Type B pancreatic cell (in vitro differentiated cells): ENCODE data around the gene HOXC6. TPM values are rescaled to one million over a fixed set of nuclear protein-coding genes. Genes with fewer than 3 reads are reported as not detected.

Experiments
- DNase-seq: peaks from one replicate; pipeline ENCODE4 v3.0.0; 2021; ENCODE audit warnings: mixed read lengths; ENCODE audit not compliant: unreplicated experiment; ENCODE audit errors: extremely low spot score
- H3K27ac Mint-ChIP-seq: 2 replicates; pipeline ENCODE4 v1.8.0; 2021; ENCODE audit warnings: mild to moderate bottlenecking, mixed read lengths
- H3K27me3 Mint-ChIP-seq: 2 replicates; pipeline ENCODE4 v1.8.0; 2021; ENCODE audit warnings: mixed read lengths
- H3K36me3 Mint-ChIP-seq: 2 replicates; pipeline ENCODE4 v1.8.0; 2021; ENCODE audit warnings: mixed read lengths
- H3K4me1 Mint-ChIP-seq: one replicate; pipeline ENCODE4 v1.8.0; 2021; ENCODE audit warnings: mixed read lengths; ENCODE audit not compliant: unreplicated experiment
- H3K4me3 Mint-ChIP-seq: 2 replicates; pipeline ENCODE4 v1.8.0; 2021; ENCODE audit warnings: mild to moderate bottlenecking, mixed read lengths
- H3K9me3 Mint-ChIP-seq: 2 replicates; pipeline ENCODE4 v1.8.0; 2021; ENCODE audit warnings: mixed read lengths
- CTCF ChIP-seq: fragments of 200-600 bp; sonication (generic); conservative IDR thresholded peaks from 2 replicates; pipeline ENCODE4 v1.5.0; 2021; ENCODE audit warnings: antibody characterized with exemption, mild to moderate bottlenecking
- total RNA-seq: library from RNA; stranded (reverse); gene quantifications from 2 replicates; pipeline ENCODE4 v1.2.1, GENCODE V29; 2021; ENCODE audit warnings: low replicate concordance

The HOXC6 gene
- total RNA-seq, 1 donor from 2014 or later: 23.0 TPM

GRCh38 chr12:53984901-53985691 is 43.1 kb upstream of the HOXC6 start, which contains the start of gene HOXC10:
Gene HOXC10, plus strand, starts transcription at chr12:53985146. Its CDS starts 114 bp downstream, at chr12:53985260.
- H3K9me3 Mint-ChIP-seq: no peaks in the 10 kb centered on the region
- no peaks in the 10 kb centered on the region for H3K36me3 Mint-ChIP-seq
- H3K4me1 Mint-ChIP-seq: peaks cover 14% of the 10 kb centered on the region
- TF ChIP-seq CTCF: peak; percentile 79
- peaks cover 98% of the 10 kb centered on the region for H3K27me3 Mint-ChIP-seq
- peak within 1 kb of the TSS; percentile 81 for H3K4me3 Mint-ChIP-seq
- DNase-seq: peak; percentile 91
- peak within 1 kb of the TSS; percentile 55 for H3K27ac Mint-ChIP-seq

GRCh38 chr12:53985692-53985993 is 42.6 kb upstream of the HOXC6 start:
- no peak overlapping the region for H3K27ac Mint-ChIP-seq
- TF ChIP-seq CTCF: no peak
- no peak for DNase-seq
- H3K4me3 Mint-ChIP-seq: peak overlapping the region; percentile 81
- peaks cover 98% of the 10 kb centered on the region for H3K27me3 Mint-ChIP-seq
- H3K9me3 Mint-ChIP-seq: no peaks in the 10 kb centered on the region
- peaks cover 14% of the 10 kb centered on the region for H3K4me1 Mint-ChIP-seq
- H3K36me3 Mint-ChIP-seq: no peaks in the 10 kb centered on the region

GRCh38 chr12:53985994-53986685 is 42.1 kb upstream of the HOXC6 start:
- Mint-ChIP-seq H3K36me3 (no peaks in the 10 kb centered on the region), H3K27me3 (peaks cover 98% of the 10 kb centered on the region), H3K4me1 (peaks cover 14% of the 10 kb centered on the region), H3K4me3 (peak overlapping the region; percentile 65), H3K27ac (no peak overlapping the region), H3K9me3 (no peaks in the 10 kb centered on the region)
- TF ChIP-seq CTCF: no peak
- no peak for DNase-seq

GRCh38 chr12:53986686-53987483 is 41.4 kb upstream of the HOXC6 start:
- Mint-ChIP-seq H3K36me3 (no peaks in the 10 kb centered on the region), H3K4me3 (no peak overlapping the region), H3K9me3 (no peaks in the 10 kb centered on the region), H3K4me1 (peaks cover 14% of the 10 kb centered on the region), H3K27me3 (peaks cover 98% of the 10 kb centered on the region), H3K27ac (no peak overlapping the region)
- no peak for TF ChIP-seq CTCF
- no peak for DNase-seq

- no peak overlapping the region for H3K4me3 Mint-ChIP-seq
These were observed 40.4 kb upstream of the HOXC6 start for GRCh38 chr12:53987787-53988230.

More at GRCh38 chr12:53987787-53988230, 40.4 kb upstream of the HOXC6 start:
- Mint-ChIP-seq H3K9me3 (no peaks in the 10 kb centered on the region), H3K27ac (no peak overlapping the region), H3K36me3 (no peaks in the 10 kb centered on the region), H3K4me1 (peaks cover 14% of the 10 kb centered on the region), H3K27me3 (peaks cover 98% of the 10 kb centered on the region)
- no peak for TF ChIP-seq CTCF
- no peak for DNase-seq
